Fibroblast of skin of left quadriceps (primary cell): Measurements from ENCODE around the gene HDAC3.

Experiments
- DNase-seq, 2 experiments: peaks; one replicate each; pipeline ENCODE4 v3.0.0-alpha.2; 2013; ENCODE audit warnings: low read depth in 2 of 2

HDAC3 gene

GRCh38 chr5:141636413-141637122 lies at the start of gene HDAC3, which contains the start of gene RELL2:
TSS of gene HDAC3 (minus strand) at chr5:141636849. CDS start at chr5:141636790, 59 bp downstream.
TSS of gene RELL2 (plus strand) at chr5:141636997. CDS start at chr5:141638226, 1,229 bp downstream.
- peak; percentile 70 to 71 for DNase-seq

- DNase-seq, result no peak
Measured at GRCh38 chr5:141685591-141685990, 48.9 kb upstream of the HDAC3 start.

- DNase-seq, result no peak
Measured at GRCh38 chr5:141683596-141684141, 47.0 kb upstream of the HDAC3 start.

- DNase-seq, result peak; percentile 47 to 49
Measured at GRCh38 chr5:141681695-141682641, 45.3 kb upstream of the HDAC3 start, which contains the start of gene ARAP3. TSS of gene ARAP3 (minus strand) at chr5:141682230. CDS start at chr5:141680486, 1,744 bp downstream.

GRCh38 chr5:141681295-141681694 lies 44.6 kb upstream of the HDAC3 start:
- DNase-seq, result no peak

GRCh38 chr5:141680751-141681201 lies 44.1 kb upstream of the HDAC3 start:
- no peak for DNase-seq

GRCh38 chr5:141680178-141680577 lies 43.5 kb upstream of the HDAC3 start:
- DNase-seq, result no peak

- DNase-seq, result no peak
Measured at GRCh38 chr5:141677415-141677814, 40.8 kb upstream of the HDAC3 start.

GRCh38 chr5:141675672-141676071 lies 39.0 kb upstream of the HDAC3 start:
- DNase-seq, result no peak

GRCh38 chr5:141674747-141675146 lies 38.1 kb upstream of the HDAC3 start:
- DNase-seq, result no peak

- DNase-seq, result no peak
Measured at GRCh38 chr5:141672841-141673813, 36.5 kb upstream of the HDAC3 start.

- DNase-seq, result no peak
Measured at GRCh38 chr5:141672071-141672840, 35.6 kb upstream of the HDAC3 start.

- DNase-seq, result no peak
Measured at GRCh38 chr5:141669520-141669919, 32.9 kb upstream of the HDAC3 start.

GRCh38 chr5:141668601-141669265 lies 32.1 kb upstream of the HDAC3 start:
- DNase-seq, result peak in 1 of 2 experiments; percentile 10

- DNase-seq, result no peak
Measured at GRCh38 chr5:141665995-141666940, 29.6 kb upstream of the HDAC3 start.

- peak in 1 of 2 experiments; percentile 29 for DNase-seq
Measured at GRCh38 chr5:141664733-141665461, 28.2 kb upstream of the HDAC3 start.

GRCh38 chr5:141663506-141663905 lies 26.9 kb upstream of the HDAC3 start:
- DNase-seq, result no peak

GRCh38 chr5:141662028-141662427 lies 25.4 kb upstream of the HDAC3 start:
- no peak for DNase-seq
